PC-9 (cell line): Measurements from ENCODE around the gene ATXN7. TPM values are rescaled to one million over a fixed set of nuclear protein-coding genes. Genes with fewer than 3 reads are reported as not detected.

Experiments
- BruUV-seq: library from RNA; stranded (reverse); fragments of 400-500 nt; replicated peaks from 2 replicates; lab custom pipeline; 2021; lab: Mats Ljungman, UMichigan
- CTCF ChIA-PET: fragments of 300-600 bp; sonication (Branson Sonifier 250); formaldehyde crosslinking; loops from one replicate; lab custom pipeline; 2022; ENCODE audit warnings: antibody characterized with exemption; lab: Charles Lee
- POLR2A ChIA-PET: fragments of 300-600 bp; sonication (Branson Sonifier 250); formaldehyde crosslinking; loops from one replicate; lab custom pipeline; 2022; ENCODE audit warnings: antibody characterized with exemption; ENCODE audit not compliant: unreplicated experiment; lab: Charles Lee
- DNase-seq, 2 experiments: peaks; one replicate each; pipeline versions ENCODE4 v3.0.0 to v3.0.0-alpha.2; 2015 to 2022; ENCODE audit warnings: mixed read lengths in 1 of 2
- H2AFZ ChIP-seq: fragments of 200-600 bp; sonication (generic); 2 replicates; pipeline ENCODE4 v1.8.1; 2017; ENCODE audit warnings: antibody characterized with exemption
- H3F3A ChIP-seq: fragments of 200-600 bp; sonication (generic); 2 replicates; pipeline ENCODE4 v1.8.1; 2017; ENCODE audit warnings: antibody characterized with exemption, mild to moderate bottlenecking, low read depth; ENCODE audit not compliant: insufficient read depth
- H3K27ac ChIP-seq: fragments of 200-600 bp; sonication (generic); 2 replicates; pipeline ENCODE4 v1.6.1; 2016; ENCODE audit warnings: mixed run types
- H3K27me3 ChIP-seq: fragments of 200-600 bp; sonication (generic); 2 replicates; pipeline ENCODE4 v1.6.1; 2016; ENCODE audit warnings: low read depth, mixed run types; ENCODE audit not compliant: insufficient read depth
- H3K36me3 ChIP-seq: fragments of 200-600 bp; sonication (generic); 2 replicates; pipeline ENCODE4 v1.6.1; 2016; ENCODE audit warnings: low read depth, mixed run types
- H3K4me1 ChIP-seq: fragments of 200-600 bp; sonication (generic); replicated peaks from 2 replicates; pipeline ENCODE4 v1.6.1; 2016; ENCODE audit warnings: mixed run types; ENCODE audit not compliant: insufficient read depth
- H3K4me2 ChIP-seq: fragments of 200-600 bp; sonication (generic); 2 replicates; pipeline ENCODE4 v1.6.1; 2017; ENCODE audit warnings: mixed run types
- H3K4me3 ChIP-seq: fragments of 200-600 bp; sonication (generic); 2 replicates; pipeline ENCODE4 v1.6.1; 2016; ENCODE audit warnings: mixed run types
- H3K79me2 ChIP-seq: fragments of 200-600 bp; sonication (generic); 2 replicates; pipeline ENCODE4 v1.6.1; 2017; ENCODE audit warnings: low read depth, mixed run types
- H3K9me2 ChIP-seq: fragments of 200-600 bp; sonication (generic); 2 replicates; pipeline ENCODE4 v1.8.1; 2017; ENCODE audit warnings: mild to moderate bottlenecking; ENCODE audit not compliant: insufficient read depth
- H3K9me3 ChIP-seq: fragments of 200-600 bp; sonication (generic); 2 replicates; pipeline ENCODE4 v1.8.1; 2016; ENCODE audit warnings: low read depth; ENCODE audit not compliant: insufficient read depth
- H4K20me1 ChIP-seq: fragments of 200-600 bp; sonication (generic); 2 replicates; pipeline ENCODE4 v1.8.1; 2017; ENCODE audit not compliant: insufficient read depth
- CTCF ChIP-seq: fragments of 200-600 bp; sonication (generic); conservative IDR thresholded peaks from 2 replicates; pipeline ENCODE4 v1.6.1; 2017; ENCODE audit warnings: mixed run types, antibody characterized with exemption, mild to moderate bottlenecking, moderate library complexity
- EZH2 ChIP-seq: fragments of 200-600 bp; sonication (generic); IDR thresholded peaks from 2 replicates; pipeline ENCODE4 v1.8.0; 2017; ENCODE audit warnings: antibody characterized with exemption, low read depth
- intact Hi-C: fragments of 100-400 bp; cut with micrococcal nuclease; formaldehyde crosslinking; loops from one replicate; pipeline ENCODE4 v1.10.0; 2022; ENCODE audit not compliant: unreplicated experiment
- total RNA-seq: library from RNA; stranded (reverse); gene quantifications from 2 replicates; pipeline ENCODE4 v1.2.3, GENCODE V29; 2021

ATXN7 gene
- total RNA-seq, 1 experiment from 2014 or later = 27.7 TPM

DNA sequence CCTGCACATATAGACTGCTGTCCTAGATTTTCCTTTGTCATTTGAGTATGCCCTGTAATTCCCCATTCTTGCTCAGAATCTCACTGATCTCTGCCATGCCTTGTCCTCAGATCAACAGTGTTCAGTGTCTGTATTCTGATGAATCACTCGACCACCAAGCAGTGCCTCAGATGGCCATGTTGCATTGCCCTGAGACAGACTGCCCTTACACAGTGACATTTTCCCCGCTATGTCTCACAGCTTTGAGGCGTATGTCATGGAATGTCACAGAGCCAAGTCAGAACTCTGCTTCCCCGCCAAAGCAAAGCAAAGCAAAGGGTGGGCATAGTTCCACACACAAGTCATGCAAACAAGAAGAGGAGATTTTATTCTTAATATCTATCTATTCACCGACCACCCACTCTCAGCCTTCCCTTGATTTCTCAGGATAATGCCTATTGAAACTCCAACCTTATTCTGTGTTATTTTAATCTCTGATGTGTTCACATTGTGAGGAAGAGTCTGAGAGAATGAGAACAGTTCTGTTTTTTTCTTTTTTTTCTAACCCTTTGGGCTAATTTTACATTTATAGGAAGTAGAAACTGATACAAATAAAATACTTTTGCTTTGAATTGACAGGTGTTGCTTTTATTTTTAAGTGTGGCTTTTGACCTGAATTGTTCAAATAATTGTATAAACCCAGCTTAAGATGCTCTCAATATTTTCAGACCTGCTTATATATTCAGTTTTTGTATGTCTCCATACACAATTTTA is 176.5 kb downstream of the ATXN7 start:
- ChIA-PET CTCF (no interaction called here), POLR2A (no interaction called here)
- no peak for TF ChIP-seq EZH2
- Histone ChIP-seq H3K4me3 (no peak overlapping the region), H3K27ac (no peak overlapping the region), H3K36me3 (no peaks in the 10 kb centered on the region), H3K27me3 (no peaks in the 10 kb centered on the region), H4K20me1 (no peaks in the 10 kb centered on the region), H3K9me3 (no peaks in the 10 kb centered on the region), H3F3A (no peaks in the 10 kb centered on the region), H3K9me2 (no peaks in the 10 kb centered on the region), H3K79me2 (no peaks in the 10 kb centered on the region), H2AFZ (no peak overlapping the region), H3K4me1 (no peaks in the 10 kb centered on the region), H3K4me2 (no peak overlapping the region)
- BruUV-seq = no TSS peak
- intact Hi-C loops = loop anchor here (10.0 kb wide), 1 partner anchor 175 kb away; no protein-coding TSS in a partner anchor
- no peak for DNase-seq

DNA sequence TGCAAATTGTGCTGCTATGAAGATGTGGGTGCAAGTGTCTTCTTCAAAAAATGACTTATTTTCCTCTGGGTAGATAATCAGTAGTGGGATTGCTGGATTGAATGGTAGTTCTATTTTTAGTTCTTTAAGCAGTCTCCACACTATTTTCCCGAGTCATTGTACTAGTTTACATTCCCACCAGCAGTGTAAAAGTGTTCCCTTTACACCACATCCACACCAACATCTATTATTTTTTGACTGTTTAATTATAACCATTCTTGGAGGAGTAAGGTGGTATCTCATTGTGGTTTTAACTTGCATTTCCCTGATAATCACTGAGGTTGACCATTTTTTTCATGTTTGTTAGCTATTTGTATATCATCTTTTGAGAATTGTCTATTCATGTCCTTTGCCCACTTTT is 179.3 kb downstream of the ATXN7 start:
- Histone ChIP-seq H3K4me1 (no peaks in the 10 kb centered on the region), H3K4me2 (no peak overlapping the region), H3K9me2 (no peaks in the 10 kb centered on the region), H3K36me3 (no peaks in the 10 kb centered on the region), H3K4me3 (no peak overlapping the region), H3K27ac (no peak overlapping the region), H3K9me3 (no peaks in the 10 kb centered on the region), H3F3A (no peaks in the 10 kb centered on the region), H2AFZ (no peak overlapping the region), H3K79me2 (no peaks in the 10 kb centered on the region), H4K20me1 (no peaks in the 10 kb centered on the region), H3K27me3 (no peaks in the 10 kb centered on the region)
- ChIA-PET POLR2A (no interaction called here), CTCF (no interaction called here)
- BruUV-seq = no TSS peak
- intact Hi-C loops = no loop called here
- no peak for TF ChIP-seq EZH2
- no peak for DNase-seq

DNA sequence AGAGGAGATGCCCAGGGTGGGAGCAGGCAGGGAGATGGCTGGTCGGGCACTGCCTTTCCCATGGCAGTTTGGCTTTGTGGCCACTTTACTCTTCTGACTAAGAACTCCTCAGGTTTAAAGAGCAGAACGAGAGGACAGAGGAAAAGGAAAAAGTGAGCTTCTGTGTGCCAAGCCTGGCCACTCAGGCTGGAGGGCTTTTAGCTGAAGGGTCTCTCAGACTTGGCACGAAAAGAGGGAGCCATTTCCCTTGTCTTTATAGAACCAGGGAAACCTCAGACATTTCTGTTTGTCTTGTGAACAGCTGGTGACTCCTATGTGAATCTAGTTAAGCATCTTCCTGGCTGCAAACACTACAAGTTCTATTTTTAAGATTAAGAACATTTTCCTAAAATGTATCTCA is 182.9 kb downstream of the ATXN7 start:
- intact Hi-C loops = no loop called here
- Histone ChIP-seq H3K79me2 (no peaks in the 10 kb centered on the region), H3K27me3 (no peaks in the 10 kb centered on the region), H3K4me2 (no peak overlapping the region), H3K9me3 (no peaks in the 10 kb centered on the region), H4K20me1 (no peaks in the 10 kb centered on the region), H3K36me3 (no peaks in the 10 kb centered on the region), H3K4me1 (no peaks in the 10 kb centered on the region), H3K9me2 (no peaks in the 10 kb centered on the region), H3K27ac (no peak overlapping the region), H2AFZ (no peak overlapping the region), H3F3A (no peaks in the 10 kb centered on the region; the same call in 1 of the 2 replicates), H3K4me3 (no peak overlapping the region)
- POLR2A ChIA-PET = no interaction called here
- TF ChIP-seq EZH2 (no peak), CTCF (no peak)
- no TSS peak for BruUV-seq
- DNase-seq = no peak
- CTCF ChIA-PET = no interaction called here

DNA sequence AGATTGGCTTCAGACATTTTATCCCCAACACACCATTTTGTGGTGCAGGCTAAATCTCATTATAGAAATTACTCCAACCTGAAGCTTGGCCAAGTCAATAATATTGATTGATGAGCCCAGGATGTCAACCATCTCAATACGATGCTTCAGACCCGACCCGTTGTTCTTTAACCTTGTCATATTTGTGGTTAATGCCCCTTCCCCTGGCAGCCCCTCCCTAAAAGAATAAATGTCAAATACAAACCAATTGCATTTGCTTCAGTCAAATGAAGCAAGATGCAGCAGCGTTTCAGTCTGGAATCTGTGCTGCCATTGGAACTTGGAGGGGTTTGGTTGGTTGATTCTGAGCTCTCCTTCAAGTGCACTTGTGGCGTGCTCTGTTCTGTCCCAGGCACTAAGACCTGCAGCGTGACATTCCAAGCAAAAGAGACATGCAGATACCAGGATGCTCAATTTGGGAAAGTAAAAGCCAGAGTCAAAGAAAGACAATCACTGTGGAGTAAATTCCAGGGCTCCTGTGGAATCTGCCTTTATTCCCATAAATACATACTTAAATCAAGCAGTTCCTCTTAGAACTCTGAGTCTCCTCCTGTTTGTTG is 183.4 kb downstream of the ATXN7 start:
- Histone ChIP-seq H3K4me3 (no peak overlapping the region), H2AFZ (no peak overlapping the region), H4K20me1 (no peaks in the 10 kb centered on the region), H3K79me2 (no peaks in the 10 kb centered on the region), H3K4me1 (no peaks in the 10 kb centered on the region), H3K4me2 (no peak overlapping the region), H3K9me2 (no peaks in the 10 kb centered on the region), H3K27ac (no peak overlapping the region), H3K9me3 (no peaks in the 10 kb centered on the region), H3K27me3 (no peaks in the 10 kb centered on the region), H3F3A (no peaks in the 10 kb centered on the region; the same call in 1 of the 2 replicates), H3K36me3 (no peaks in the 10 kb centered on the region)
- TF ChIP-seq EZH2 (no peak), CTCF (no peak)
- POLR2A ChIA-PET = no interaction called here
- intact Hi-C loops = no loop called here
- CTCF ChIA-PET = no interaction called here
- no TSS peak for BruUV-seq
- no peak for DNase-seq
